Gastrocnemius medialis (tissue), 4 donors: ENCODE data around the gene CCDC150. TPM values are rescaled to one million over a fixed set of nuclear protein-coding genes. Genes with fewer than 3 reads are reported as not detected.

Source experiments
- ATAC-seq, 2 donors: fragments of 150-250 bp; one replicate each; pipeline ENCODE4 v1.9.1; 2016
- DNase-seq, 2 donors: peaks; one replicate each; pipeline ENCODE4 v3.0.0-alpha.2; 2019
- H3K27ac ChIP-seq, 4 donors: fragments of 200-600 bp; sonication (generic); 1 replicate in 1 of 4; 2 replicates in 3 of 4; pipeline ENCODE4 v1.5.1; 2016 to 2018; ENCODE audit warnings: mild to moderate bottlenecking in 2 of 4, moderate library complexity in 1 of 4
- H3K27me3 ChIP-seq, 3 donors: fragments of 200-600 bp; sonication (generic) in 2 of 3; 1 replicate in 1 of 3; 2 replicates in 2 of 3; pipeline versions ENCODE4 v1.5.1 to v1.6.0; 2016 to 2019; ENCODE audit warnings: mild to moderate bottlenecking in 1 of 3, moderate library complexity in 1 of 3
- H3K36me3 ChIP-seq, 2 donors: fragments of 200-600 bp; sonication (generic) in 1 of 2; one replicate each; pipeline ENCODE4 v1.5.1; 2017 to 2018
- H3K4me1 ChIP-seq, 2 donors: fragments of 200-600 bp; sonication (generic) in 1 of 2; one replicate each; pipeline ENCODE4 v1.5.1; 2016 to 2017; ENCODE audit warnings: mild to moderate bottlenecking in 2 of 2
- H3K4me3 ChIP-seq, 4 donors: fragments of 200-600 bp; sonication (generic) in 3 of 4; 1 replicate in 1 of 4; 2 replicates in 3 of 4; pipeline ENCODE4 v1.5.1; 2016 to 2019; ENCODE audit warnings: mild to moderate bottlenecking in 2 of 4
- H3K9me3 ChIP-seq, 3 donors: fragments of 200-600 bp; sonication (generic) in 2 of 3; 1 replicate in 1 of 3; 2 replicates in 2 of 3; pipeline ENCODE4 v1.5.1; 2016 to 2019
- CTCF ChIP-seq, 5 experiments: fragments of 450-650 bp in 3 of 5; fragments of 200-600 bp in 2 of 5; sonication (generic) in 2 of 5; IDR thresholded peaks in 4 of 5; conservative IDR thresholded peaks in 1 of 5; 1 replicate in 4 of 5; 2 replicates in 1 of 5; pipeline ENCODE4 v1.5.1; 2016 to 2019; ENCODE audit warnings: antibody characterized with exemption in 5 of 5, mild to moderate bottlenecking in 3 of 5, moderate library complexity in 3 of 5
- POLR2A ChIP-seq, 2 donors: fragments of 450-650 bp; IDR thresholded peaks; one replicate each; pipeline ENCODE4 v1.6.1; 2017; ENCODE audit warnings: antibody characterized with exemption in 2 of 2, mild to moderate bottlenecking in 2 of 2, moderate library complexity in 2 of 2
- in situ Hi-C, 4 donors: fragments of 200-750 bp; cut with MboI; loops; one replicate each; pipeline versions ENCODE4 v1.15.0 to v1.8.0; 2017; ENCODE audit warnings: low sequenced_read_pairs in 4 of 4
- intact Hi-C: fragments of 100-400 bp; cut with DNase I; formaldehyde crosslinking; loops from one replicate; pipeline ENCODE4 v1.15.1; 2023; ENCODE audit warnings: low total_unique reads
- total RNA-seq, 4 donors: library from RNA; depleted of rRNA; stranded (reverse); fragments of >200 nt; gene quantifications; one replicate each; pipeline versions ENCODE4 v1.1.0 to v1.2.3, GENCODE V29; 2016

CCDC150 gene
- total RNA-seq, 4 donors from 2014 or later, result 0.31 to 0.83 TPM; not detected in 2

- no peak overlapping the region for H3K27ac ChIP-seq
Observed at GRCh38 chr2:196598412-196598811, 41.1 kb upstream of the CCDC150 start.

GRCh38 chr2:196598846-196599245, 40.7 kb upstream of the CCDC150 start:
- TF ChIP-seq POLR2A (IDR thresholded peaks at IDR 0.05) (no peak), CTCF (IDR thresholded peaks at IDR 0.05 in 4 of 5, conservative IDR thresholded peaks at IDR 0.05 in 1 of 5) (no peak)
- in situ Hi-C loops (no loop called here), intact Hi-C loops (no loop called here)
- H3K27me3 ChIP-seq, result peaks cover 0 to 5% (median 3%) of the 10 kb centered on the region in 3 donors
- H3K9me3 ChIP-seq, result no peaks in the 10 kb centered on the region
- ATAC-seq (no peak), DNase-seq (no peak)
- H3K4me3 ChIP-seq, result no peak overlapping the region
- H3K4me1 ChIP-seq, result no peaks in the 10 kb centered on the region
- no peak overlapping the region for H3K27ac ChIP-seq
- H3K36me3 ChIP-seq, result no peaks in the 10 kb centered on the region

More at GRCh38 chr2:196598412-196598811, 41.1 kb upstream of the CCDC150 start:
- TF ChIP-seq CTCF (IDR thresholded peaks at IDR 0.05 in 4 of 5, conservative IDR thresholded peaks at IDR 0.05 in 1 of 5) (no peak), POLR2A (IDR thresholded peaks at IDR 0.05) (no peak)
- Histone ChIP-seq H3K36me3 (no peaks in the 10 kb centered on the region), H3K27me3 (peaks cover 0 to 5% (median 4%) of the 10 kb centered on the region in 3 donors), H3K9me3 (no peaks in the 10 kb centered on the region), H3K4me1 (no peaks in the 10 kb centered on the region), H3K4me3 (no peak overlapping the region)
- ATAC-seq (no peak), DNase-seq (no peak)
- intact Hi-C loops (no loop called here), in situ Hi-C loops (no loop called here)

- in situ Hi-C loops, result no loop called here
- Histone ChIP-seq H3K27ac (peak overlapping the region in 1 of 4 donors; percentile 37), H3K4me1 (no peaks in the 10 kb centered on the region), H3K9me3 (no peaks in the 10 kb centered on the region), H3K27me3 (no peaks in the 10 kb centered on the region), H3K4me3 (no peak overlapping the region), H3K36me3 (no peaks in the 10 kb centered on the region)
- ATAC-seq (peak; percentile 75 to 90), DNase-seq (peak in 1 of 2 donors; percentile 61)
- TF ChIP-seq CTCF (IDR thresholded peaks at IDR 0.05 in 4 of 5, conservative IDR thresholded peaks at IDR 0.05 in 1 of 5), result no peak
- TF ChIP-seq POLR2A (IDR thresholded peaks at IDR 0.05), result no peak
- intact Hi-C loops, result no loop called here
Observed at GRCh38 chr2:196601430-196602306, 37.8 kb upstream of the CCDC150 start.

GRCh38 chr2:196604196-196604595, 35.3 kb upstream of the CCDC150 start:
- in situ Hi-C loops (no loop called here), intact Hi-C loops (no loop called here)
- H3K4me1 ChIP-seq, result no peaks in the 10 kb centered on the region
- no peak for DNase-seq
- H3K27ac ChIP-seq, result no peak overlapping the region
- H3K27me3 ChIP-seq, result no peaks in the 10 kb centered on the region
- H3K4me3 ChIP-seq, result no peak overlapping the region
- TF ChIP-seq CTCF (IDR thresholded peaks at IDR 0.05 in 4 of 5, conservative IDR thresholded peaks at IDR 0.05 in 1 of 5), result no peak
- TF ChIP-seq POLR2A (IDR thresholded peaks at IDR 0.05), result no peak
- no peak for ATAC-seq
- H3K9me3 ChIP-seq, result no peaks in the 10 kb centered on the region
- H3K36me3 ChIP-seq, result no peaks in the 10 kb centered on the region
